Breast epithelium (tissue), 3 donors: ENCODE data around the gene KBTBD13.

ENCODE experiments used
- CTCF ChIP-seq, 3 donors: fragments of 450-650 bp; IDR thresholded peaks; one replicate each; pipeline ENCODE4 v1.5.1; 2016 to 2017; ENCODE audit warnings: antibody characterized with exemption in 3 of 3, mild to moderate bottlenecking in 3 of 3, moderate library complexity in 3 of 3
- POLR2AphosphoS5 ChIP-seq, 3 donors: sonication (generic); formaldehyde crosslinking; IDR thresholded peaks; one replicate each; pipeline ENCODE4 v1.6.1; 2017; ENCODE audit warnings: antibody characterized with exemption in 3 of 3

GRCh38 chr15:65034719-65035118, 41.8 kb upstream of the KBTBD13 start:
- TF ChIP-seq POLR2AphosphoS5 (IDR thresholded peaks at IDR 0.05) (no peak), CTCF (IDR thresholded peaks at IDR 0.05) (no peak)
